Astrocyte (in vitro differentiated cells and primary cell): ENCODE data around the gene MT3.

Source experiments
- EZH2 ChIP-seq: IDR thresholded peaks from 2 replicates; pipeline ENCODE4 v1.6.1; 2012; ENCODE audit warnings: mild to moderate bottlenecking, low read length, inconsistent platforms; ENCODE audit not compliant: insufficient read depth
- TF ChIP-seq, protein P1 (sequence below): IDR thresholded peaks from 2 replicates; pipeline ENCODE4 v1.5.1; 2011; ENCODE audit warnings: low read depth, mild to moderate bottlenecking, inconsistent platforms, low read length, moderate library complexity; ENCODE audit not compliant: insufficient read depth

DNA sequence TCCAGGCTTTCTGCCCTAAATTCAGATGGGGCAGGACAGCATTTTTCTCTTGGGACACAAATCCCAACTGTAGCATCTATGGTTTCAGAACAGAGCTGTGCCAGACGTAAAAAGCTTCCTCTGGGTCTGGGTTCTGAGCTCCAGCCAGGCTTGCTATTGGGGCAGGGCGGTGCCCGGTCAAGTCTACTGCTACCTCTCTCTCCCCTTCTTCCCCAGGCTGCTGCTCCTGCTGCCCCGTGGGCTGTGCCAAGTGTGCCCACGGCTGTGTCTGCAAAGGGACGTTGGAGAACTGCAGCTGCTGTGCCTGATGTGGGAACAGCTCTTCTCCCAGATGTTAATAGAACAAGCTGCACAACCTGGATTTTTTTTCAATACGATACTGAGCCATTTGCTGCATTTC lies 44.2 kb downstream of the MT3 start:
- TF ChIP-seq EZH2: no peak
- TF ChIP-seq, protein P1, sequence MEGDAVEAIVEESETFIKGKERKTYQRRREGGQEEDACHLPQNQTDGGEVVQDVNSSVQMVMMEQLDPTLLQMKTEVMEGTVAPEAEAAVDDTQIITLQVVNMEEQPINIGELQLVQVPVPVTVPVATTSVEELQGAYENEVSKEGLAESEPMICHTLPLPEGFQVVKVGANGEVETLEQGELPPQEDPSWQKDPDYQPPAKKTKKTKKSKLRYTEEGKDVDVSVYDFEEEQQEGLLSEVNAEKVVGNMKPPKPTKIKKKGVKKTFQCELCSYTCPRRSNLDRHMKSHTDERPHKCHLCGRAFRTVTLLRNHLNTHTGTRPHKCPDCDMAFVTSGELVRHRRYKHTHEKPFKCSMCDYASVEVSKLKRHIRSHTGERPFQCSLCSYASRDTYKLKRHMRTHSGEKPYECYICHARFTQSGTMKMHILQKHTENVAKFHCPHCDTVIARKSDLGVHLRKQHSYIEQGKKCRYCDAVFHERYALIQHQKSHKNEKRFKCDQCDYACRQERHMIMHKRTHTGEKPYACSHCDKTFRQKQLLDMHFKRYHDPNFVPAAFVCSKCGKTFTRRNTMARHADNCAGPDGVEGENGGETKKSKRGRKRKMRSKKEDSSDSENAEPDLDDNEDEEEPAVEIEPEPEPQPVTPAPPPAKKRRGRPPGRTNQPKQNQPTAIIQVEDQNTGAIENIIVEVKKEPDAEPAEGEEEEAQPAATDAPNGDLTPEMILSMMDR: no peak
